ENCODE data around the gene JAZF1.
A peak's percentile ranks its signal among the peaks of the same experiment; 100 is the strongest.

The JAZF1 gene

DNA sequence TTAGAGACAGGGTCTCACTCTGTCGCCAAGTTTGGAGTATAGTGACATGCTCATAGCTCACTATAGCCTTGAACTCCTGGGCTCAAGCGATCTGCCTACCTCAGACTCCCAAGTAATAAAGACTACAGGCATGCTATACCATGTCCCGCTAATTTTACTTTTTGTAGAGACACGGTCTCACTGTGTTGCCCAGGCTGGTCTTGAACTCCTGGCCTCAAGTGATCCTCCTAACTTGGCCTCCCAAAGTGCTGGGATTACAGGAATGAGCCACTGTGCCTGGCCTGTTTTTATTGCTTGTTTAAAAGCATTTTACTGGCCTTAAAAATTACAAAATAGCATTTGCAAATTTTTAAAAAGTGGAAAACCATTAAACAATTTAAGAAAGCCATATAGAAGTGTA, 135.0 kb downstream of the JAZF1 start:
- no peaks in the 10 kb centered on the region for H3K36me3 ChIP-seq (replicated peaks)
- TF ChIP-seq, protein P1, sequence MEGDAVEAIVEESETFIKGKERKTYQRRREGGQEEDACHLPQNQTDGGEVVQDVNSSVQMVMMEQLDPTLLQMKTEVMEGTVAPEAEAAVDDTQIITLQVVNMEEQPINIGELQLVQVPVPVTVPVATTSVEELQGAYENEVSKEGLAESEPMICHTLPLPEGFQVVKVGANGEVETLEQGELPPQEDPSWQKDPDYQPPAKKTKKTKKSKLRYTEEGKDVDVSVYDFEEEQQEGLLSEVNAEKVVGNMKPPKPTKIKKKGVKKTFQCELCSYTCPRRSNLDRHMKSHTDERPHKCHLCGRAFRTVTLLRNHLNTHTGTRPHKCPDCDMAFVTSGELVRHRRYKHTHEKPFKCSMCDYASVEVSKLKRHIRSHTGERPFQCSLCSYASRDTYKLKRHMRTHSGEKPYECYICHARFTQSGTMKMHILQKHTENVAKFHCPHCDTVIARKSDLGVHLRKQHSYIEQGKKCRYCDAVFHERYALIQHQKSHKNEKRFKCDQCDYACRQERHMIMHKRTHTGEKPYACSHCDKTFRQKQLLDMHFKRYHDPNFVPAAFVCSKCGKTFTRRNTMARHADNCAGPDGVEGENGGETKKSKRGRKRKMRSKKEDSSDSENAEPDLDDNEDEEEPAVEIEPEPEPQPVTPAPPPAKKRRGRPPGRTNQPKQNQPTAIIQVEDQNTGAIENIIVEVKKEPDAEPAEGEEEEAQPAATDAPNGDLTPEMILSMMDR (IDR thresholded peaks at IDR 0.05; ENCODE audit: low read depth, low read length, missing control alignments) = no peak
- in situ Hi-C loops (cut with HindIII; ENCODE audit: low pct_ligation_motif_present, low sequenced_read_pairs) = no loop called here
- DNase-seq = no peak
- H3K27ac ChIP-seq = no peak overlapping the region
- H3K27me3 ChIP-seq (replicated peaks) = no peaks in the 10 kb centered on the region
- no peak overlapping the region for H3K4me3 ChIP-seq (ENCODE audit: low read depth, low read length)

DNA sequence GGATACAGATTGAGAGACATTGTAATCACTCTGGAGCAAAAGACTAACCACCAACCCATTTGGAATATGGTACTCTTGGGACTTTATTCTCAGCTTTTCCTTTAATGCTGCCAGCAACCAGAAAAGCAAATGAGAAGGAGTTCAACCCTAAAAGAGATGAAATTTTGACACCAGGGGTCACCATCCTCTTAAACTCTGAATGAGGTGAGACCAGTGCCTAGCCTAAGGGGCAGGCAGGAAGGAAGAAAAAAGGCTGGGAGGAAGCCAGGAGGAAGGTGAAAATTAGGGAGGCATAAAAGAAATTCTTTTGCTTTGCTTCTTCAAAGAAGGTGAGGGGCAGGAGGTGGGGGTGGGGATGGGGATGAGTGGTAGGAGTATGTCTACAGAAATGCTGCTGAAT, 135.8 kb downstream of the JAZF1 start:
- Histone ChIP-seq H3K27me3 (replicated peaks) (no peaks in the 10 kb centered on the region), H3K27ac (no peak overlapping the region), H3K36me3 (replicated peaks) (no peaks in the 10 kb centered on the region), H3K4me3 (ENCODE audit: low read depth, low read length) (no peak overlapping the region)
- in situ Hi-C loops (cut with HindIII; ENCODE audit: low pct_ligation_motif_present, low sequenced_read_pairs) = no loop called here
- TF ChIP-seq, protein P1 (IDR thresholded peaks at IDR 0.05; ENCODE audit: low read depth, low read length, missing control alignments) = no peak
- DNase-seq = no peak

GRCh38 chr7:28042721-28043120, 137.9 kb downstream of the JAZF1 start:
- Histone ChIP-seq H3K27ac (no peak overlapping the region), H3K27me3 (replicated peaks) (no peaks in the 10 kb centered on the region), H3K36me3 (replicated peaks) (no peaks in the 10 kb centered on the region), H3K4me3 (ENCODE audit: low read depth, low read length) (no peak overlapping the region)
- DNase-seq = no peak
- TF ChIP-seq, protein P1 (IDR thresholded peaks at IDR 0.05; ENCODE audit: low read depth, low read length, missing control alignments) = no peak
- in situ Hi-C loops (cut with HindIII; ENCODE audit: low pct_ligation_motif_present, low sequenced_read_pairs) = no loop called here

- peak; percentile 82 for DNase-seq
- Histone ChIP-seq H3K27me3 (replicated peaks) (no peaks in the 10 kb centered on the region), H3K4me3 (ENCODE audit: low read depth, low read length) (no peak overlapping the region), H3K36me3 (replicated peaks) (no peaks in the 10 kb centered on the region), H3K27ac (peak overlapping the region; percentile 70)
- TF ChIP-seq, protein P1 (IDR thresholded peaks at IDR 0.05; ENCODE audit: low read depth, low read length, missing control alignments) = no peak
- in situ Hi-C loops (cut with HindIII; ENCODE audit: low pct_ligation_motif_present, low sequenced_read_pairs) = no loop called here
Observed at GRCh38 chr7:28041508-28042314, 138.9 kb downstream of the JAZF1 start.

DNA sequence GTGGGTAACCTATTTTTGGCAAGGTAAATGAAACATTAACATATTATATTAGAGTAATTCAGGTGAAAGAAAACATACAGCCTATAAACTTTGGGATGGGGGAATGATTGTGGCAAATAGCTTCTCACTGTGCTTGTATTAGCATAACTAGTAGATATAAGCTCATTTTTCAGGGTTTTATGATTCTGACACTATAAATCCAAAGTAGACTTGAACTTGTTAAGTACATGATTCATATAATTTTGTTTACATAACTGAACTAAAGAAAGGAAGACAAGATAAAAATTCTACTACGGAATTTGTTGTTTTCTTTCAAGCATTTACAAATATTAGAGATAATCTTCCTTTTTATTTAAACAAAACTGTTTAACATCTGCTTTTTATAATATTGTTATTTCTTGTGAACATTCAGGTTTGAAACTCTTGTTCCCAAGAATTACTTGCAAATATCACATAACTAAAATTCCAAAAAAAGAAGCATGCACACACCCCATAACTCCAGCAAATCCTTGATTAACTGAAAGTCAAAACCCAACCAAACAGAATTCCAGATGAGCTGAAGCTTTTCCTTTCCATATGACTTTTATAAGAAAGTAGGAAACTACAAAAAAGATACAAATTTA, 142.3 kb downstream of the JAZF1 start:
- H3K27me3 ChIP-seq (replicated peaks) = no peaks in the 10 kb centered on the region
- no peak overlapping the region for H3K4me3 ChIP-seq (ENCODE audit: low read depth, low read length)
- no peak for DNase-seq
- TF ChIP-seq, protein P1 (IDR thresholded peaks at IDR 0.05; ENCODE audit: low read depth, low read length, missing control alignments) = no peak
- H3K27ac ChIP-seq = peak overlapping the region; percentile 92
- H3K36me3 ChIP-seq (replicated peaks) = no peaks in the 10 kb centered on the region
- in situ Hi-C loops (cut with HindIII; ENCODE audit: low pct_ligation_motif_present, low sequenced_read_pairs) = no loop called here

All from brain microvascular endothelial cell (primary cell).